Adrenal gland (tissue), 12 donors: Measurements from ENCODE around the gene UPK2. TPM values are rescaled to one million over a fixed set of nuclear protein-coding genes. Genes with fewer than 3 reads are reported as not detected.
A peak's percentile ranks its signal among the peaks of the same experiment; 100 is the strongest.

Experiments
- DNase-seq, 7 donors: peaks; one replicate each; pipeline ENCODE4 v3.0.0-alpha.2; 2019 to 2020
- H3K27ac ChIP-seq, 5 donors: fragments of 200-600 bp; sonication (generic) in 4 of 5; 1 replicate in 3 of 5; 2 replicates in 2 of 5; pipeline versions ENCODE4 v1.5.1 to v1.8.0; 2016 to 2020; ENCODE audit warnings: mild to moderate bottlenecking in 1 of 5
- H3K27me3 ChIP-seq: fragments of 200-600 bp; 2 replicates; pipeline ENCODE4 v1.8.0; 2021
- H3K36me3 ChIP-seq, 2 donors: fragments of 200-600 bp; replicated peaks in 1 of 2; 1 replicate in 1 of 2; 2 replicates in 1 of 2; pipeline versions ENCODE4 v1.5.1 to v1.8.0; 2018 to 2022
- H3K4me1 ChIP-seq, 2 donors: fragments of 200-600 bp; replicated peaks in 1 of 2; 1 replicate in 1 of 2; 2 replicates in 1 of 2; pipeline versions ENCODE4 v1.5.1 to v1.8.0; 2018 to 2021
- H3K4me3 ChIP-seq, 4 donors: fragments of 200-600 bp; sonication (generic) in 3 of 4; one replicate each; pipeline ENCODE4 v1.5.1; 2016 to 2018
- H3K9me3 ChIP-seq, 3 donors: fragments of 200-600 bp; sonication (generic) in 1 of 3; replicated peaks in 1 of 3; 1 replicate in 2 of 3; 2 replicates in 1 of 3; pipeline versions ENCODE4 v1.5.1 to v1.8.0; 2016 to 2021
- POLR2A ChIP-seq, 2 donors: fragments of 450-650 bp; IDR thresholded peaks; one replicate each; pipeline ENCODE4 v1.6.1; 2017; ENCODE audit warnings: antibody characterized with exemption in 2 of 2, mild to moderate bottlenecking in 2 of 2, moderate library complexity in 1 of 2
- WGBS, 4 donors: extraction: QIAGEN DNeasy Blood & Tissue Kit in 2 of 4; methylation state at CpG; one replicate each; pipeline versions ENCODE4 v1.1.5 to v1.1.7; 2013 to 2017; 5-methylcytosine and 5-hydroxymethylcytosine counted together
- intact Hi-C, 2 donors: fragments of 100-400 bp; cut with DNase I; formaldehyde crosslinking; loops; one replicate each; pipeline versions ENCODE4 v1.14.1 to v1.15.0; 2022 to 2023
- polyA plus RNA-seq, 3 donors: library from polyadenylated mRNA; stranded (reverse); fragments of 200-250 nt in 2 of 3; fragments of 350-450 nt in 1 of 3; fragmentation: Illumina TruSeq in 1 of 3; extraction: RNeasy Lipid Tissue Mini Kit (QIAGEN cat#74804) in 1 of 3; gene quantifications; one replicate each; pipeline ENCODE4 v1.2.3, GENCODE V29; 2013 to 2014
- total RNA-seq, 9 donors: library from RNA; depleted of rRNA in 4 of 9; stranded (reverse); fragments of >200 nt in 4 of 9; fragments of 120-200 nt in 1 of 9; fragmentation: NEBNext Ultra II Directional in 1 of 9; extraction: Animal tissue kit (Norgen Biotek cat#: 25700) in 1 of 9; gene quantifications; one replicate each; pipeline versions ENCODE4 v1.1.0 to v1.2.4, GENCODE V29; 2013 to 2023
- TF ChIP-seq, protein P1 (sequence below), 6 experiments: fragments of 450-650 bp in 4 of 6; fragments of 200-600 bp in 2 of 6; sonication (generic) in 1 of 6; IDR thresholded peaks; 1 replicate in 5 of 6; 2 replicates in 1 of 6; pipeline versions ENCODE4 v1.5.1 to v1.8.0; 2016 to 2021; ENCODE audit warnings: antibody characterized with exemption in 6 of 6, mild to moderate bottlenecking in 2 of 6, moderate library complexity in 1 of 6
- donor health status: healthy with polysubstance abuse.
- donor health status: Bipolar disorder and iron deficiency.
- donor health status: DM: yes; HTN: yes; CAD: no.
- donor health status: DM: no; HTN: no; CAD: no.
- donor health status: DM: no; HTN: no; CAD: no.
- donor health status: DM: yes; HTN: yes; CAD: no.

Gene UPK2
- total and polyA plus RNA-seq, 12 donors = 0.39 to 1.0 (median 0.64) TPM; not detected in 9

DNA sequence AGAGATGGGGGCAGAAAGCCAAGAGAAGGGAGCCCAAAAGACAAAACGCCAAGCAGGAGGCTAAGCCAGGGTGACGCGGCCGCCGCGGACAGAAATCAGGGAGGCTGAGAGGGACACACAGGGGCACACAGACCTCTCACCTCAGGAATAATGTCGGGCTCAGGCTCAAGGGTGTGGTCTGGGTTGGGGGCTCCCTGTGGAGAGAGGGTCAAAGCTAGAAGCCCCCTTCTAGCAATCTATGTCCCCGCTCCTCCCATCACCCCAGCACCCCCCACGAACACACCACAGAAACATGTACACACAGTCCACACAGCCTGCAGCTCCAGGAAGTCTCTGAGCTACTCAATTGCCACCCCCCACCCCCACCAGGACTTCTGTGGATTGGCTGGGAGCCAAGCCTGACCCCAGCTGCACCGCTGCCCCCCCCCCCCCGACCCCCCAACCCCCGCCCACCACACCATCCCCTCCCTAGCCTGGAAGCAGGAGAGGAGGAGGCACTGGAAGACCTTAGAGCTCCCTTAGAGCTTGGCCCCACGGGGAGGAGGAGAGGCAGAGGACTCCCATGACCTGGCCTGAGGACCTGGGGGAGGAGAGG is 37.3 kb upstream of the UPK2 start:
- no peaks in the 10 kb centered on the region for H3K27me3 ChIP-seq
- peaks cover 95 to 98% of the 10 kb centered on the region in 2 donors for H3K4me1 ChIP-seq
- WGBS, 4 donors = 8 to 25% (median 14%) methylated on average over 9 to 11 of the region's 13 CpGs
- peak overlapping the region in 2 of 4 donors; percentile 2 to 89 for H3K4me3 ChIP-seq
- DNase-seq = peak in 5 of 7 donors; percentile 25 to 59 (median 46)
- H3K36me3 ChIP-seq = no peaks in the 10 kb centered on the region
- peak overlapping the region; percentile 87 to 98 (median 97) for H3K27ac ChIP-seq
- intact Hi-C loops = no loop called here
- TF ChIP-seq, protein P1, sequence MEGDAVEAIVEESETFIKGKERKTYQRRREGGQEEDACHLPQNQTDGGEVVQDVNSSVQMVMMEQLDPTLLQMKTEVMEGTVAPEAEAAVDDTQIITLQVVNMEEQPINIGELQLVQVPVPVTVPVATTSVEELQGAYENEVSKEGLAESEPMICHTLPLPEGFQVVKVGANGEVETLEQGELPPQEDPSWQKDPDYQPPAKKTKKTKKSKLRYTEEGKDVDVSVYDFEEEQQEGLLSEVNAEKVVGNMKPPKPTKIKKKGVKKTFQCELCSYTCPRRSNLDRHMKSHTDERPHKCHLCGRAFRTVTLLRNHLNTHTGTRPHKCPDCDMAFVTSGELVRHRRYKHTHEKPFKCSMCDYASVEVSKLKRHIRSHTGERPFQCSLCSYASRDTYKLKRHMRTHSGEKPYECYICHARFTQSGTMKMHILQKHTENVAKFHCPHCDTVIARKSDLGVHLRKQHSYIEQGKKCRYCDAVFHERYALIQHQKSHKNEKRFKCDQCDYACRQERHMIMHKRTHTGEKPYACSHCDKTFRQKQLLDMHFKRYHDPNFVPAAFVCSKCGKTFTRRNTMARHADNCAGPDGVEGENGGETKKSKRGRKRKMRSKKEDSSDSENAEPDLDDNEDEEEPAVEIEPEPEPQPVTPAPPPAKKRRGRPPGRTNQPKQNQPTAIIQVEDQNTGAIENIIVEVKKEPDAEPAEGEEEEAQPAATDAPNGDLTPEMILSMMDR (IDR thresholded peaks at IDR 0.05) = no peak
- no peak for TF ChIP-seq POLR2A (IDR thresholded peaks at IDR 0.05)
- H3K9me3 ChIP-seq = no peaks in the 10 kb centered on the region

DNA sequence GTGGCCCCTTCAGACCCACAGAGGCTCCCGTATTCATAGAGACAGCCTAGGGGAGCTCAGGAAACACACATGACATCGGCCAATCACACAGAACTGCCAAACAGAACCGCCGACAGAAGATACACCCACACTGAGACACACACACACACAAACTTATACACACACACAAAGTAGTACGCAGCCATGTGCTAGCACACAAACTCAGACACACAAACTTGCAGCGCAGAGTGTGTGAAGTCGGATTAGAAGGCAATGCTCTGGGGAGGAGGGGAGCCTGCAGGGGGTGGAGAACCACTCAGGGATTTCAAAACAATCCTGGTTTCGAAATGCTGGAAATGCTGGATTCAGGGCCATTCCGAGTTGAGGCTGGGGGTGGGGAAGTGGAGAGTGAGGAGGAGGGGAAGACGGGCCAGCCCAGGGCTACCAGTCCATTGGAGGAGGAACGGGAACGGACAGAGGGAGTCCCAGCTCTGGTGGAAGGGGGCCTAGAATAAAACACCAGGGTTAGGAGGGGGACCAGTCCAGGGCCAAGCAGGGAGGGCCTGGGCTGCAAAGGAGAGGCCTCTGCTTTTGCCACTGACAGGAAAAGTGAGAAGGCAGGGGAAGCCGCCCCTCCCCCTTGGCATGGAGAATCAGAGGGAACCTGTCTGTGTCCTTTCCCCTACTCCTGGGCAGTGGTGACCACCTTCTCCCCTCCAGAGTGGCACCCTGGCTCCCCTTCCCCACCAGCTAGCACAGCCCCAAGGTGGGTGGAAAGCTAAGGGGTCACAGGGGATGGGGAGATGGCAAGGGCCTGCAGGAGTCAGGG is 34.8 kb upstream of the UPK2 start:
- Histone ChIP-seq H3K4me1 (peaks cover 73 to 75% of the 10 kb centered on the region in 2 donors), H3K27ac (peak overlapping the region; percentile 87 to 98 (median 97)), H3K4me3 (peak overlapping the region in 1 of 4 donors; percentile 89), H3K27me3 (no peaks in the 10 kb centered on the region), H3K9me3 (no peaks in the 10 kb centered on the region), H3K36me3 (no peaks in the 10 kb centered on the region)
- TF ChIP-seq, protein P1 (IDR thresholded peaks at IDR 0.05) = no peak
- peak in 1 of 2 donors; percentile 56 for TF ChIP-seq POLR2A (IDR thresholded peaks at IDR 0.05)
- intact Hi-C loops = no loop called here
- peak; percentile 80 to 94 (median 92) for DNase-seq
- 5 to 20% (median 6%) methylated on average over 8 to 13 of the region's 13 CpGs for WGBS, 4 donors

DNA sequence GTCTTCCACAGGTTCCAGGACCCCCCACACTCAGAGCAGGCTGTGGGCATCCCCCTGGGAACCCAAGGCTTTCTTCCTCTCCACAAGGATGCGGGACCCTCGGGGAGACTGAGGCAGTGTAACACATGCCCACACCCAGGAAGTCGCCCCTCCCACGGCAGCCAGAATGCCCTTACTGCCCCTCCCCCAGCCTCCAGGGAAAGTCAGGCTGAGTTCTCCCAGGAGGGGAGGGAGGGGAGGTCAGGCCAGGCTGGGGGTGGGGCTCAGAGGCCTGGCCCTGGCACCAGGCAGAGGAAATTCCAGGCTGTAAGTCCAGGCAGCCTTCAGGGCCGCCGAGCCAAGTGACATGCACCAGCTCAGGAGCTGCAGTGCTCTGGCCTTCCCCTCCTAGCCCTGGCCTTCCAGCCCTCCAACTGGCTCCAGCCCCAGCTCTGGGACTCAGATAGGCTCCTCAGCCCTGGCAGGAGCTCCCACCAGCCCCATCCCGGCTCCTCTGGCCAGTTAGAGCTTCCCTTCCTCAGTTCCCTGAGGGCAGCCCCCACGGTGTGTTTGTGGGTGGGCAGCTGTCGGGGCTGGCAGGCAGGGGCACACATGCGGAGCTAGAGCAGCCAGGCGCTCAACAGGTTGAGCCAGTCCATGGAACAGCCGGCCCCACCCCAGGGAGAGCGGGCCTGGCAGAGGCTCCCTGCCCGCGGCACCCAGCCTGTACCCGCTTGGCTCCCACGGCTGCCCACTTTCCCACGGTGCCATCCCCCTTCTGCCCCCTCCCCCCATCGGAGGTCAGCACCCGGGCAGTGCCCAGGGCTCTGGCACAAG is 34.0 kb upstream of the UPK2 start:
- peak; percentile 91 to 98 (median 97) for DNase-seq
- TF ChIP-seq, protein P1 (IDR thresholded peaks at IDR 0.05) = no peak
- peak; percentile 63 to 97 for TF ChIP-seq POLR2A (IDR thresholded peaks at IDR 0.05)
- Histone ChIP-seq H3K27ac (peak overlapping the region; percentile 87 to 98 (median 97)), H3K4me1 (peaks cover 65 to 67% of the 10 kb centered on the region in 2 donors), H3K4me3 (peak overlapping the region in 2 of 4 donors; percentile 80 to 89), H3K27me3 (no peaks in the 10 kb centered on the region), H3K9me3 (no peaks in the 10 kb centered on the region), H3K36me3 (no peaks in the 10 kb centered on the region)
- WGBS, 4 donors = 14 to 16% methylated on average over 20 of the region's 20 CpGs; no CpG with 5 or more reads in 2 of the 4 donors
- intact Hi-C loops = no loop called here
